Type B pancreatic cell (in vitro differentiated cells): Measurements from ENCODE around the gene VPS13D. TPM values are rescaled to one million over a fixed set of nuclear protein-coding genes. Genes with fewer than 3 reads are reported as not detected.
"Not testable (repeated sequence)": the region's sequence is repeated elsewhere in the genome, so short reads cannot be mapped to it uniquely, and the experiment has no call there.

Source experiments
- DNase-seq: peaks from one replicate; pipeline ENCODE4 v3.0.0; 2021; ENCODE audit warnings: mixed read lengths; ENCODE audit not compliant: unreplicated experiment; ENCODE audit errors: extremely low spot score
- H3K27ac Mint-ChIP-seq: 2 replicates; pipeline ENCODE4 v1.8.0; 2021; ENCODE audit warnings: mild to moderate bottlenecking, mixed read lengths
- H3K27me3 Mint-ChIP-seq: 2 replicates; pipeline ENCODE4 v1.8.0; 2021; ENCODE audit warnings: mixed read lengths
- H3K36me3 Mint-ChIP-seq: 2 replicates; pipeline ENCODE4 v1.8.0; 2021; ENCODE audit warnings: mixed read lengths
- H3K4me1 Mint-ChIP-seq: one replicate; pipeline ENCODE4 v1.8.0; 2021; ENCODE audit warnings: mixed read lengths; ENCODE audit not compliant: unreplicated experiment
- H3K4me3 Mint-ChIP-seq: 2 replicates; pipeline ENCODE4 v1.8.0; 2021; ENCODE audit warnings: mild to moderate bottlenecking, mixed read lengths
- H3K9me3 Mint-ChIP-seq: 2 replicates; pipeline ENCODE4 v1.8.0; 2021; ENCODE audit warnings: mixed read lengths
- CTCF ChIP-seq: fragments of 200-600 bp; sonication (generic); conservative IDR thresholded peaks from 2 replicates; pipeline ENCODE4 v1.5.0; 2021; ENCODE audit warnings: antibody characterized with exemption, mild to moderate bottlenecking
- total RNA-seq: library from RNA; stranded (reverse); gene quantifications from 2 replicates; pipeline ENCODE4 v1.2.1, GENCODE V29; 2021; ENCODE audit warnings: low replicate concordance

VPS13D gene
- total RNA-seq, 1 donor from 2014 or later: 43.4 TPM

- DNase-seq: no peak
- Mint-ChIP-seq H3K27ac (peak overlapping the region; percentile 25), H3K36me3 (peaks cover 6% of the 10 kb centered on the region), H3K4me3 (no peak overlapping the region), H3K4me1 (peaks cover 18% of the 10 kb centered on the region), H3K27me3 (no peaks in the 10 kb centered on the region), H3K9me3 (no peaks in the 10 kb centered on the region)
- TF ChIP-seq CTCF: no peak
Observed at GRCh38 chr1:12519693-12520364, 290.0 kb downstream of the VPS13D start.

- Mint-ChIP-seq H3K9me3 (no peaks in the 10 kb centered on the region), H3K27ac (no peak overlapping the region), H3K36me3 (peaks cover 5% of the 10 kb centered on the region), H3K4me1 (peaks cover 29% of the 10 kb centered on the region), H3K4me3 (no peak overlapping the region), H3K27me3 (no peaks in the 10 kb centered on the region)
- no peak for TF ChIP-seq CTCF
- DNase-seq: no peak
Observed at GRCh38 chr1:12521096-12521495, 291.3 kb downstream of the VPS13D start.

- H3K4me3 Mint-ChIP-seq, DNase-seq, H3K9me3 Mint-ChIP-seq, H3K36me3 Mint-ChIP-seq, H3K27me3 Mint-ChIP-seq, H3K27ac Mint-ChIP-seq: not testable (repeated sequence)
- H3K4me1 Mint-ChIP-seq: peaks cover 29% of the 10 kb centered on the region
Observed at GRCh38 chr1:12522780-12523179, 292.9 kb downstream of the VPS13D start.

GRCh38 chr1:12524266-12524665 lies 294.4 kb downstream of the VPS13D start:
- Mint-ChIP-seq H3K27ac (no peak overlapping the region), H3K27me3 (no peaks in the 10 kb centered on the region), H3K36me3 (peaks cover under 1% of the 10 kb centered on the region), H3K4me1 (peaks cover 24% of the 10 kb centered on the region), H3K4me3 (no peak overlapping the region), H3K9me3 (no peaks in the 10 kb centered on the region)
- no peak for DNase-seq
- TF ChIP-seq CTCF: no peak

- Mint-ChIP-seq H3K36me3 (peaks cover 3% of the 10 kb centered on the region), H3K27ac (peak overlapping the region; percentile 67)
- no peak for TF ChIP-seq CTCF
Observed at GRCh38 chr1:12525311-12526181, 295.7 kb downstream of the VPS13D start.

GRCh38 chr1:12527564-12527963 lies 297.7 kb downstream of the VPS13D start:
- no peak for DNase-seq
- Mint-ChIP-seq H3K9me3 (no peaks in the 10 kb centered on the region), H3K36me3 (peaks cover 3% of the 10 kb centered on the region), H3K4me3 (no peak overlapping the region), H3K4me1 (peaks cover 29% of the 10 kb centered on the region), H3K27me3 (no peaks in the 10 kb centered on the region), H3K27ac (no peak overlapping the region)
- TF ChIP-seq CTCF: no peak

More at GRCh38 chr1:12525311-12526181, 295.7 kb downstream of the VPS13D start:
- H3K27me3 Mint-ChIP-seq: no peaks in the 10 kb centered on the region
- H3K4me1 Mint-ChIP-seq: peaks cover 25% of the 10 kb centered on the region
- peak overlapping the region; percentile 48 for H3K4me3 Mint-ChIP-seq
- H3K9me3 Mint-ChIP-seq: no peaks in the 10 kb centered on the region
- DNase-seq: no peak
